IPS DF 19.7 (cell line): ENCODE data around the gene C1RL.
"Not testable (repeated sequence)": the region's sequence is repeated elsewhere in the genome, so short reads cannot be mapped to it uniquely, and the experiment has no call there.

Experiments used
- DNase-seq: peaks from one replicate; pipeline ENCODE4 v3.0.0-alpha.2; 2013; ENCODE audit warnings: low read depth, low spot score

Gene C1RL

GRCh38 chr12:7114851-7115250 lies 5.8 kb upstream of the C1RL start:
- DNase-seq: no peak

DNA sequence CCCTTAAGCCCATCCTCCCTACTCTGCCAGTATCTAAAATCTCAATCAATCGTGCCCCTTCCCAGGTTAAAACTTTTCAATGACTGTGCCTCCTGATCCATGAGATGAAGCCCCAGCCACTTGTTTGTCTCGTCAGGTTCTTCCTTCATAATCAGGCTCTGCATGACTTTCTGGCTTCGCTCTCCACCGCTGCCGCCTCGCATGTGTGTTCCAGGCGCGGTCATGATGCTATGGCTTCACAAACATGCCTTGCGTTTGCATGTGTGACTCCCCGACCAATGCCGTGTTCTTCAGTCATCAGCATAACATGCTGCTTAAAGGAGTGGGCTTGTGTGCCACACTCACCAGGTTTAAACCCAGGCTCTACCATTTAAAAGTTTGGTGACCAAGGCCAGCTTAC lies 5.0 kb upstream of the C1RL start:
- DNase-seq: no peak

DNA sequence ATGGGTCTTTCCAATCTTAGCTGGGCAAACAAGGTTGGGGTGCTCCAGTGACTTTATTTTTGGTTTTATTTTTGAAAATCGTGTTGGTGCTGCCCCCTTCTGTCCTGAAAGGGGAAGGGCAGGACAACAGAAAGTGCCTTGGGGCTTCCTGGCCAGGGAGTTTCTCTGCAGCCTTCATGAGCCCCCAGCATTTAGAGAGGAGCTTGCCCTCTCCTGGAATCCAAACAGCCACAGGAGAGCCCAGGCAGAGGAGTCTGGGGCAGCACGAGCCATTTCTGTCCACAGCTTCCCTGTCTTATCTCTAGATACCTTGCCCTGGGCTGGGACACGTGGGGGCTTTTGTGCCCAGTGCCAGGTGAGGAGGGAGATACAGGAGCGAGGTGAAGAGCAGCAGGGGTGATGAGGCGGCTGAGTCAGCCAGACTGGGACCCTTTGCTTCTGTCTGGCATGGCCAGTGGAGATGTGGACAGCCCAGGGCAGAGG lies 4.4 kb upstream of the C1RL start:
- DNase-seq: no peak

DNA sequence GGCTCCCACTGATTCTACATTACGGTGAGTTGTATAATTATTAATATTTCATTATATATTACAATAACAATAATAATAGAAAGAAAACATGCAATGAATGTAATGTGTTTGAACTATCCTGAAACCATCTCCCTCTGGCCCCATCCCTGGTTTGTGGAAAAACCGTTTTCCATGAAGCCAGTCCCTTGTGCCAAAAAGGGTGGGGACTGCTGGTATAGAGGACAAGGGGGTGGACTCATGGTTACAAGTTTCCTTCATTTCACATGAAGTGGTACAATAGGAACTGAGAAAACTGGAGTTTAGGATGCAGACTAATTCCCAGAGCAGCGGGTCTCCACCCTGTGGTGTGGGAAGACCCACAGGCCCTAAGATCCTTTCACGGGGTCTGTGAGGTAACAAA lies 3.0 kb upstream of the C1RL start:
- DNase-seq: no peak

- DNase-seq: no peak
Observed at GRCh38 chr12:7110661-7111060, 1.6 kb upstream of the C1RL start.

GRCh38 chr12:7109572-7109920 lies 532 bp upstream of the C1RL start:
- DNase-seq: no peak

GRCh38 chr12:7108003-7108795 lies 815 bp downstream of the C1RL start:
- DNase-seq: no peak

GRCh38 chr12:7107636-7108002 lies 1.4 kb downstream of the C1RL start:
- DNase-seq: no peak

DNA sequence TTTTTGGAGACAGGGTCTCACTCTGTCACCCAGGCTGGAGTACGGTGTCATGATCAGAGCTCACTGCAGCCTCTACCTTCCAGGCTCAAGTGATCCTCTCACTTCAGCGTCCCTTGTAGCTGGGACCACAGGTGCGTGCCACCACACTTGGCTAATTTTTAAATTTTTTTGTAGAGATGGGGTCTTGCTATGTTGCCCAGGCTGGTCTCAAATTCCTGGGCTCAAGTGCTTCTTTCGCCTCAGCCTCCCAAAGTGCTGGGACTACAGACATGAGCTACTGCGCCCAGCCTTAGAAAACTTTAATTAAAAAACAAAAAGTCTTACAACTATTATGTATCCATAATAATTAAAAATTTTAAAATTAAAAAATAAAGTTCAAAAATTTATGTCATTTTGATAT lies 1.8 kb downstream of the C1RL start:
- DNase-seq: not testable (repeated sequence)

- no peak for DNase-seq
Observed at GRCh38 chr12:7106082-7106481, 2.9 kb downstream of the C1RL start.

DNA sequence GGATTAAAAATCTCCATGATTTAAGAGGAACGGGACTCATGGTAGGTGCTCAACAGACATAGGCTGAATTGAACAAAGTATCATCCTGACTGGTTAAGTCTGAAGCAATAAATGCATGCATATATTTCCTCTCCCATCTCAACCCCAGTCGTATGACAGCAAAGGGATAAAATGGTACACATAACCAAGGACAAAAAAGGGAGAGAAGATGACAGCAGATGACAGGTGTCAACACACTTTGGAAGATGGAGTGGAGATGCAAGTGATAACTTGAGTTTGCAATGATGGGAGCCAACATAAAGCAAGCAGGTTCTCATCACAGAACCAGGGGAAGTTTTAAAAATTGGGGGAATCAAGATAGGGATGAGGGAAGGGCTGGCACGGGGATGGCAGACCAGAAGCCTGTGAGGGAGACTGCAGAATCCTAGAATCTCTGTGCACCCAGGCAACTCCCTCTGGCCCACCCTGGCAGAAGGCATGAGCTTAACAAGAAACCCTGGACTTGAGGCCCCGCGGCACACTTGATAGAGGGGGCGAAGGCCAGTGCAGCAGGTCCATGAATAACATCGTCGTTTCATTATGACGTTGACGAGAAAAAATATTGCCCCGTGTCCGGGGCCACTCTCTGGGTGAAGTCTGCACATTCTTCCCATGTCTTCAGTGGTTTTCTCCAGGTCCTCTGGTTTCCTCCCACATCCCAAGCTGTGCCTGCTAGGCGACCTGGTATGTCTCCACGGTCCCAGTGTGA lies 5.0 kb downstream of the C1RL start:
- DNase-seq: no peak

- no peak for DNase-seq
Observed at GRCh38 chr12:7102582-7102981, 6.4 kb downstream of the C1RL start.

GRCh38 chr12:7101694-7102131 lies 7.3 kb downstream of the C1RL start:
- no peak for DNase-seq

GRCh38 chr12:7101047-7101693 lies 7.8 kb downstream of the C1RL start:
- no peak for DNase-seq

DNA sequence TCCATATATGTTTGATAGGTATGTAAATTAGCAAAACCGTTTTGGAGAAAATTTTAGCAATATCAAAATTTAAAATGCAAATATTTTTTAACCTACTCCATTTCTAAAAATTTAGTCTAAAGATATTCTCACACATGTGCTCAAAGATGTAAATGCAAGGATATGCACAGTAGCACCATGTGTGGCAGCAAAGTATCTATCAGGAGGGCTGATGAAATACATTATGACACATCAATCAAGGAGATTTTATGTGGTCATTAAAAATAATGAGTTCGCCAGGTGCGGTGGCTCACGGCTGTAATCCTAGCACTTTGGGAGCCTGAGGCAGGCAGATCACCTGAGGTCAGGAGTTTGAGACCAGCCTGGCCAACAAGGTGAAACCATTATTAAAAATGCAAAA lies 8.8 kb downstream of the C1RL start:
- no peak for DNase-seq

GRCh38 chr12:7099290-7099996 lies 9.6 kb downstream of the C1RL start:
- DNase-seq: no peak

- DNase-seq: no peak
Observed at GRCh38 chr12:7096979-7097378, 12.0 kb downstream of the C1RL start.

DNA sequence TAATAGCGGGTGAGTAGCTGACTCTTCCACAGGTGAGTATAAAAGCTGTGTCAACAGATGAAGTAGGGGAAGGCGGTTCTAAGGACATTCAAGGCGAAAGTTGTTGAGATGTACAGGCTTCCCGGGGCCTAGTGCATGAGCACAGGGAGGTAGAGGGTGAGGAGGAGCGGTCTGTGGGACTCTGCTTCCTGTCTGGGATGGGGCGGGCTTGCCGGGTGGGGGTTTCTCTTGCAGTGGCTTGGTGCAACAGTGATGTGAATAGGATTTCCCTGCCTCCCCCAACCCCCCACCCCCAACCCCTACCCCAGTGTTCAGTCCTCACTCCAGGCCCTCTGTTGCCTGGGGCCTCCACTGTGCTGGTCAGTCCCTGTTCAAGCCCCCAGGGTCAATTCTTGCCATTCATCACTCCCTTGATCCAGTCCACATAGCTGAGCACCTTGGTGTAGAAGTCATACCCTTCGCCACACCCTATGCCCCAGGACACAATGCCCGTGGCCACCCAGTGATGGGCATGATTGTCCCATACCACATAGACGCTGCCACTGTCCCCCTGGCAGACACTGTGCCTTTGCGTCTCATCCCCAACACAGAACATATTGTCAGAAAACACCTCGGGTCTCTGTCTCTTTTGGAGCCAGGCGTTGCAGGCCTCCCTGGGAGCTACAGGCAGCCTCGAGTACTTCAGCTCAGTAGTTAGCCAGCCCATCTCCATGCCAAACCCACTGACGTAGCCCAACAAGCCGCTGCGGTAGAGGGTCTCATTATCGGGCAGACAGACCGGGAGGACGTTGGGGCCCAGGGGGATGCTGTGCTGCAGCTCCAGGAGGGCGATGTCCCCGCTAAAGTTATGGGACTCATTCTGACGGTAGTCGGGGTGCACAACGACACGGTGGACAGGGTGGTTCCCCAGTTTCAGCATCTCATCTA lies 12.7 kb downstream of the C1RL start:
- no peak for DNase-seq

DNA sequence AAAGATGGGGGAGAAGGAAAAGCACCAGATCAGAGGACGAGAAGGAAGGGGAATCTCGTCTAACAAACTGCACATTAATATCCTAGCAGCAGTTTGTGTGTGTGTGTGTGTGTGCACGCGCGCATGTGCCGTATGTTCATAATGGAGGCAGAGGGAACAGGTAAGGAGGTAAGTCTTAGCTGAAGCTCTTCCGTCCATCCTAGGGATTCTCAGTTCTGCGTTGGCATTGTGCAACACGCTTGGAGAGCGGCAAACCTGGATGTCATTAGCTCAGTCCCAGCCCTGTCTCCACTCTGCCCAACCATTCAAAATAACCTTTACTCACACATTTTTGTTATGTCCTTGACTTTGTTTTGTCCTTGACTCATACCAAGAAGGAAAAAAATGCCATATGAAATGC lies 15.1 kb downstream of the C1RL start:
- no peak for DNase-seq

DNA sequence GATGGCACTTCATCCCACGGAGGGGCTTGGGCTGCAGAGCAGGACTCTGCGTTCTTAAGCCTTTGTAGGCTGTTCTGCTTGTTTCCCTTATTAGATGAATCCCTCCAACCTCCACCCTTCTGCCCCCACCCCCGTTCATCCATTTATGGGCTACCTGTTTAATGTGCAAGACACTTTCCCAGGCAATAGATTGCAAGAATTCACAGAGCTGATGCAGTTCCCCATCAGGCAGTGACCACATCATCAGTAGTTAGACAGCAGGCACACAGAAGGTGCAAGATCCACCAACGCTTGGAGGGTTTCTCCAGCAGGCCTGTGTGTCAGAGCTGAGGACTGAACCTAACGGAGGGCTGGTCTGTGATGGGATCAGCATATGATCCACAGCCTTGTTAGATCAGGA lies 15.5 kb downstream of the C1RL start:
- no peak for DNase-seq

- no peak for DNase-seq
Observed at GRCh38 chr12:7092986-7093460, 16.0 kb downstream of the C1RL start.
